ENCODE measurements around the gene HSPA14.
"Not testable (repeated sequence)": the region's sequence is repeated elsewhere in the genome, so short reads cannot be mapped to it uniquely, and the experiment has no call there.

Gene HSPA14

DNA sequence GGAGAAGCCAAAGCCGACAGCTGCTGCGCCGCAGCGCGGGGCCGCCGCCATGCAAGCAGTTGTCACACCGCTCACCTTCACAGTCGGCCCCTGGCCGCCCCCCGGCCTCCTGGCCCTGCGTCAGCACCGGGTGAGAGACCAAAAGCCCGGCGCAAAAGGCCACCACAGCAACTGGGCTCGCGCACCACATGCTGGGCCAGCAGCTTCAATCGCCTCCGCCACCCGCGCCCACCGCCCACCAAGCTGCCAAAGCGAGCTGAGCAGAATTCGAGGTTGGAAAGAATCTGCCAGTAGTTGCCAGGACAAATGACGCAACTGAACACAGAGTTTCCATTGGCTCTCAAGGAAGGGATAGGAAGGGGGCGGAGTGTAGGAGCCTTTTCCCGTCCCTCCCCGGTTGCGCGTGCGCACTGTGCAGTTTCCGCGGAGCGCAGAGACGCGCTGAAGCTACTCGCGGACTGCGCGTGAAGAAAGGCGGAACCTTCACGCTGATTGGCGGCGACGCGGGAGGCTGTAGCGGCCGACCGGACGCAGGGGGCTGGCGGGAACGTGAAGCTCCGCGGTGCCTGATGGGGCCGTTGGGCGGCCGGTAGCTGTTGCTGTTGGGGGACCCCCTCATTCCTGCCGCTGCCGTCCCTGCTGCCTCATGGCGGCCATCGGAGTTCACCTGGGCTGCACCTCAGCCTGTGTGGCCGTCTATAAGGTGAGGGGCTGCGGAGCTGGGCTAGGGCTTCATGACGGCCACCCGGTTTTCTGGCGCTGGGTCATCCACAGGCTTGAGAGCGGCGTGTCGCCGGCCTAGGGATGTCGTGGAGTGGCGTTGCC, at the start of gene HSPA14, which contains the start of the genes CDNF and MSANTD7:
Gene HSPA14, plus strand, starts transcription at position 550 of the 825 bp plus-strand sequence. Its CDS starts 97 bp downstream, at position 647.
Gene CDNF, minus strand, starts transcription at position 281 of the 825 bp plus-strand sequence. Its CDS starts 91 bp downstream, at position 190.
Gene MSANTD7, plus strand, starts transcription at position 550 of the 825 bp plus-strand sequence. CDS start 3,979 bp downstream, outside the sequence.
- DNase-seq (ENCODE audit: low read depth), result peak; percentile 98

DNA sequence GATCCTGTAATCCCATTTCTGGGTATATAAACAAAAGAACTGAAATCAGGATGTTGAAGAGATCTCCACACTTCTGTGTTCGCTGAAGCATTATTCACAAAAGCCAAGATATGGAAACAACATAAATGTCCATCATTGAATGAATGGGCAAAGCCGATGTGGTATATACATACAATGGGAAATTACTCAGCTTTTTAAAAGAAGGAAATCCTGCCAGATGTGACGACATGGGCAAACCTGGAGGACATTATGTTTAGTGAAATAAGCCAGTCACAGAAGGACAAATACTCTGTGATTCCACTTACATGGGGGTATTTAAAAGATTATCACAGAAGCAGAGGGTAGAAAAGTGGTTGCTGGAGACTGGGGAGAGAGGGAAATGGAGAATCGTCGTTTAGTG, 39.5 kb upstream of the HSPA14 start:
- DNase-seq (ENCODE audit: low read depth), result no peak

DNA sequence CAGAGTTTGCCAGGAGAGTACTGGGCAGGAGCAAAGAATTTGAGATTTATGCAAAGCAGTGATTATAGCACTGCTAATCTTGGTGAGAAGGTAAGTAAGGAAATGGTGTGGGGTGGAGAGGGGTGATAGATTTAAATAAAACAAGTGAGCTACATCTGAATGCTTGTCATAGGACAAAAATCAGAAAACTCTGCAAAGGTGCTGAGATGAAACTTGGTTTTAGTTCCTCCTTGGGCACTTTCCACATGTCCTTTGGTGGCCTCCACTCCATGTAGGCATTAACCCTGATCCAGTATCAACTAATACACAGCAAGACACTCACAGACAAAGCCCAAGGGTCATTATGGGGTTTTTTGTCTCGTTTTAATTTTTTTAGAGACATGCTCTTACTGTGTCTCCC, 37.7 kb upstream of the HSPA14 start:
- DNase-seq (ENCODE audit: low read depth), result no peak

GRCh38 chr10:14801723-14802122, 36.4 kb upstream of the HSPA14 start:
- no peak for DNase-seq (ENCODE audit: low read depth)

GRCh38 chr10:14803827-14804226, 34.3 kb upstream of the HSPA14 start:
- DNase-seq (ENCODE audit: low read depth), result no peak

DNA sequence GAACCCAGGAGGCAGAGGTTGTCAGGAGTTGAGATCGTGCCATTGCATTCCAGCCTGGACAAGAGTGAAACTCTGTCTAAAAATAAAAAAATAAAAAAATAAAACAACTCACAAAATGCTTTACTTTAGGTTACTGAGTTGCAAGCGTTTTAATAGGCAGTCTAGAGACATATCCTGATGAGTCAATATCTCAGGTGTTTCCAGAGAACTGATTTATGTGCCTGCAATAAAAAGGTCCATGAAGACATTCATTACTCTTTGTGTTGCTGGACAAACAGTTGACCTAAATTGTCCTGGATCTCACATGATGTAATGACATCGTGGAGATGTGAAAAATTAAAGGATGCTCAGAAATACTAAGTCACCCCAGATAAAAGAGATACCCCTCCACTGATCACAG, 31.8 kb upstream of the HSPA14 start:
- DNase-seq (ENCODE audit: low read depth), result no peak

GRCh38 chr10:14810969-14811953, 26.8 kb upstream of the HSPA14 start:
- no peak for DNase-seq (ENCODE audit: low read depth)

GRCh38 chr10:14812271-14812670, 25.8 kb upstream of the HSPA14 start:
- DNase-seq (ENCODE audit: low read depth), result no peak

- DNase-seq (ENCODE audit: low read depth), result no peak
Measured at GRCh38 chr10:14815681-14816080, 22.4 kb upstream of the HSPA14 start.

DNA sequence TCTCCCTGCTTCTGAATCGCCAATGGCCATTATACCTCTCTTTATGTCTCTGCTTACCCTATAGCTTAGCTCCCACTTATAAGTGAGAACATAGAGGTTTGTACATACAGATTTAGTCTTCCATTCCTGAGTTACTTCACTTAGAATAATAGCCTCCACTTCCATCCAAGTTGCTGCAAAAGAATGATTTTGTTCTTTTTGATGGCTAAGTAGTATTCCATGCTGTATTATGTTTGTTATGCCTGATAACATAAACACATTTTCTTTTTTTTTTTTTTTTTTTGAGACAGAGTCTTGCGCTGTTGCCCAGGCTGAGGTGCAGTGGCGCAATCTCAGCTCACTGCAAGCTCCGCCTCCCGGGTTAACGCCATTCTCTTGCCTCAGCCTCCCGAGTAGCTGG, 21.4 kb upstream of the HSPA14 start:
- not testable (repeated sequence) for DNase-seq (ENCODE audit: low read depth)

DNA sequence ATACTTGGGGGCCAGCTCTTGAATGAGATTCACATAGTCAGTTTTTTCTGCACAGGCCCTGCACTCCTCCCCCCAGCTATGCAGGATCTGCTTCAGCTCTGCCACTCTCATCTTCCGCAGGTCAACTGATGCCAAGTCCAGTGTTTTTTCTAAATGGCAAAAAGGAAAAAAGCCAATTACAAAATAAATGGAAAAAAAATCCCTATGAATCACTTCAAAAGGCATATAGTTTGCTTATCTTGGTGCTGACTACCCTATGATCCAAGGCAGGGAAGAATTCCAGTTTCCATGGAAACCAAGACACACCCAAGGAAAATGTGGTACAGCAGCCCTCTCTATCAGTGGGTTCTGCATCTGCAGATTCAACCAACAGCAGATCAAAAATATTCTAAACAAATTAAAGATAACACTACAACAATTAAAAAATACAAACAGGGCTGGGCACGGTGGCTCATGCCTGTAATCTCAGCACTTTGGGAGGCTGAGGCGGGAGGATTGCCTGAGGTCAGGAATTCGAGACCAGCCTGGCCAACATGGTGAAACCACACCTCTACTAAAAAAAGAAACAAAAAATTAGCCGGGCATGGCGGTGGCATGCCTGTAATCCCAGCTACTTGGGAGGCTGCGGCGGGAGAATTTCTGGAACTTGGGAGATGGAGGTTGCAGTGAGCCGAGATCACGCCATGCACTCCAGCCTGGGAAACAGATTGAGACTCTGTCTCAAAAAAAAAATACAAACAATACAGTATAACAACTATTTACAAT, 17.9 kb upstream of the HSPA14 start:
- no peak for DNase-seq (ENCODE audit: low read depth)

- DNase-seq (ENCODE audit: low read depth), result no peak
Measured at GRCh38 chr10:14820775-14821154, 17.3 kb upstream of the HSPA14 start.

DNA sequence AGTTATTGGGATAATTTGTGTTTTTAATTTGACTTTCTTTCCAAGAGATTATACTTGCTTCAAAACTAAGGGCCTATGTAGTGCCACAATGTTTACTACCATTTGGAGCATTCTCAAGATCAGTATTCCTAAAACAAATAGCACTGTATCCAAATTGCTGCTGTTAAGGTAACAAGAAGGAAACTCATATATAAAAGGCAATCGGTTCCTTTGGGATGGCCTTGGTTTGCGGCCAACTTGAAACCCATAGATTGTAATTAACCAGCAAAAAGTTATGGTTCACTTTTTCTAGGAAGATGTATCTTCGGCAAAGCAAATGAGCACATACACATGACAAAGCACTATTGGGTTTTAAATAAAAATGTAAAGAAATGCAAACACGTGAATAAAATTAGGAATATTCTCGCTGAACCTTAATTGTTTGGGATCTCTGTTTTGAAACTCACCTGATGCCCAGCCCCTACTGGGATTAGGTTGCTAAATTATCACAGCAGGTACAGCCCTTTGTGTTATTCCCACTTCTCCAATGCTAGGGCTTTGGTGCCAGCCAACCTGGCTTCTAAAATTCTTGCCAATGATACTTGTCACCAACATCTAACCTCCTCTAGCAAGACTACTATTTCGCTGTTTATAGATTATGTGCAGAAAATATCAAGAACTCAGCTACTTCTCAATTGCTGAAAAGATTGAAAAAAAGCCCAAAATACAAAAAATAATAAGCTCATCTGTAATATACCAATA, 16.3 kb upstream of the HSPA14 start:
- DNase-seq (ENCODE audit: low read depth), result no peak

GRCh38 chr10:14822879-14823755, 15.0 kb upstream of the HSPA14 start:
- no peak for DNase-seq (ENCODE audit: low read depth)

DNA sequence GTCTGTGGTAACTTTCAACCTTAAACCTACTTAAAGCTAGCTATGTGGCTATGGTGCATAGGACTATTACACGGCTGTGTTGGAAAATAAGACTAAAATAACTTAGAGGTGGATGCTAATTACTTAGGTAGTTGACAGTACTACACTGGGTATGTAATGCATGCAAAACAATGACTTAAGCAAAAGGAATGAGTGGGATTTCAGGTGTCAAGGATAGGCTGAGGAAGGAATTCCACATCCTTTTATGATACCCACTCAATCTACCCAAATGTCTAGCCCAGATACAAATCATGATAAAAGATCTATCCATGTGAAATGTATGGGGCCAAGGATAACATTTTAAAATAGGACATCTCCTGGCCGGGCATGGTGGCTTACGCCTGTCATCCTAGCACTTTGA, 14.1 kb upstream of the HSPA14 start:
- DNase-seq (ENCODE audit: low read depth), result no peak

GRCh38 chr10:14826076-14826829, 11.9 kb upstream of the HSPA14 start:
- DNase-seq (ENCODE audit: low read depth), result no peak

GRCh38 chr10:14833106-14833505, 5.0 kb upstream of the HSPA14 start:
- no peak for DNase-seq (ENCODE audit: low read depth)

GRCh38 chr10:14836208-14836607, 1.9 kb upstream of the HSPA14 start:
- DNase-seq (ENCODE audit: low read depth), result no peak

GRCh38 chr10:14837003-14837756, 926 bp upstream of the HSPA14 start:
- DNase-seq (ENCODE audit: low read depth), result no peak

Measured in stimulated activated CD8-positive, alpha-beta memory T cell treated with anti-CD3 and anti-CD28 coated beads, Interleukin-12 subunit alpha, Interleukin-12 subunit beta, amount 100 ng/mL, for 4 hours (primary cell).